Liver (tissue), 9 donors: ENCODE results near the gene ZNF326. TPM values are rescaled to one million over a fixed set of nuclear protein-coding genes. Genes with fewer than 3 reads are reported as not detected.

ENCODE experiments used
- DNase-seq: peaks from one replicate; pipeline ENCODE4 v3.0.0-alpha.2; 2017; ENCODE audit warnings: low spot score
- H3K27ac ChIP-seq, 2 donors: one replicate each; pipeline ENCODE4 v1.7.0; 2013; ENCODE audit warnings: inconsistent platforms in 2 of 2, low read length in 2 of 2, control low read depth in 1 of 2, low read depth in 1 of 2, mild to moderate bottlenecking in 1 of 2
- H3K27me3 ChIP-seq, 4 donors: one replicate each; pipeline versions ENCODE4 v1.6.1 to v1.7.0; 2013; ENCODE audit warnings: low read length in 3 of 4, inconsistent platforms in 1 of 4, mild to moderate bottlenecking in 1 of 4, moderate library complexity in 1 of 4; ENCODE audit not compliant: control insufficient read depth in 4 of 4, insufficient read depth in 4 of 4
- H3K36me3 ChIP-seq, 4 donors: one replicate each; pipeline versions ENCODE4 v1.6.1 to v1.7.0; 2013; ENCODE audit warnings: low read length in 3 of 4, mild to moderate bottlenecking in 3 of 4, low read depth in 1 of 4, moderate library complexity in 1 of 4; ENCODE audit not compliant: control insufficient read depth in 4 of 4, insufficient read depth in 3 of 4
- H3K4me1 ChIP-seq, 4 donors: one replicate each; pipeline versions ENCODE4 v1.6.1 to v1.7.0; 2013; ENCODE audit warnings: low read length in 3 of 4, mild to moderate bottlenecking in 3 of 4, moderate library complexity in 1 of 4; ENCODE audit not compliant: control insufficient read depth in 4 of 4, insufficient read depth in 4 of 4
- H3K4me3 ChIP-seq, 3 donors: one replicate each; pipeline versions ENCODE4 v1.6.1 to v1.7.0; 2013; ENCODE audit warnings: low read length in 3 of 3, control low read depth in 1 of 3, low read depth in 1 of 3, mild to moderate bottlenecking in 1 of 3
- H3K9ac ChIP-seq, 2 donors: one replicate each; pipeline ENCODE4 v1.7.0; 2013; ENCODE audit warnings: low read length in 2 of 2, mild to moderate bottlenecking in 2 of 2, moderate library complexity in 2 of 2, control low read depth in 1 of 2, low read depth in 1 of 2
- H3K9me3 ChIP-seq, 4 donors: one replicate each; pipeline versions ENCODE4 v1.6.1 to v1.7.0; 2013; ENCODE audit warnings: low read length in 3 of 4; ENCODE audit not compliant: control insufficient read depth in 4 of 4
- ATF3 ChIP-seq: IDR thresholded peaks from 2 replicates; pipeline ENCODE4 v1.6.1; 2016; ENCODE audit warnings: antibody characterized with exemption
- CTCF ChIP-seq: fragments of 150-350 bp; IDR thresholded peaks from 2 replicates; pipeline ENCODE4 v1.5.1; 2017; ENCODE audit warnings: improper control_type of control experiment, low read depth, low read length; ENCODE audit not compliant: missing input control
- EGR1 ChIP-seq, 2 donors: IDR thresholded peaks; 2 replicates each; pipeline ENCODE4 v1.6.1; 2016 to 2018; ENCODE audit warnings: antibody characterized with exemption in 2 of 2, low read depth in 2 of 2
- FOXA1 ChIP-seq: IDR thresholded peaks from 2 replicates; pipeline ENCODE4 v1.6.1; 2016; ENCODE audit warnings: antibody characterized with exemption
- FOXA2 ChIP-seq: IDR thresholded peaks from 2 replicates; pipeline ENCODE4 v1.6.1; 2016; ENCODE audit warnings: antibody characterized with exemption
- HNF4A ChIP-seq, 2 donors: conservative IDR thresholded peaks; 2 replicates each; pipeline ENCODE4 v1.6.1; 2016; ENCODE audit warnings: antibody characterized with exemption in 2 of 2, mild to moderate bottlenecking in 2 of 2
- JUND ChIP-seq, 2 donors: IDR thresholded peaks; 2 replicates each; pipeline ENCODE4 v1.6.1; 2016; ENCODE audit warnings: antibody characterized with exemption in 2 of 2
- NR2F2 ChIP-seq: IDR thresholded peaks from 2 replicates; pipeline ENCODE4 v1.6.1; 2016; ENCODE audit warnings: antibody characterized with exemption
- RAD21 ChIP-seq, 2 donors: IDR thresholded peaks; 2 replicates each; pipeline ENCODE4 v1.6.1; 2016; ENCODE audit warnings: antibody characterized with exemption in 2 of 2, mild to moderate bottlenecking in 2 of 2
- REST ChIP-seq: IDR thresholded peaks from 2 replicates; pipeline ENCODE4 v1.6.1; 2016; ENCODE audit warnings: antibody characterized with exemption, mild to moderate bottlenecking
- RXRA ChIP-seq, 2 donors: IDR thresholded peaks; 2 replicates each; pipeline ENCODE4 v1.6.1; 2017 to 2018; ENCODE audit warnings: antibody characterized with exemption in 2 of 2, mild to moderate bottlenecking in 1 of 2
- YY1 ChIP-seq: IDR thresholded peaks from 2 replicates; pipeline ENCODE4 v1.6.1; 2016; ENCODE audit warnings: antibody characterized with exemption, mild to moderate bottlenecking
- WGBS: extraction: QIAGEN DNeasy Blood & Tissue Kit; methylation state at CpG from one replicate; pipeline ENCODE4 v1.1.7; 2013; 5-methylcytosine and 5-hydroxymethylcytosine counted together
- polyA plus RNA-seq, 2 donors: library from polyadenylated mRNA; stranded (reverse) in 1 of 2; unstranded in 1 of 2; fragments of 200-250 nt in 1 of 2; fragments of >200 nt in 1 of 2; fragmentation: Nextera tagmentation in 1 of 2; extraction: Ambion mirVana in 1 of 2; gene quantifications; one replicate each; pipeline versions ENCODE4 v1.2.1 to v1.2.3, GENCODE V29; 2013 to 2015
- total RNA-seq, 2 donors: library from RNA; depleted of rRNA; stranded (reverse); fragments of >200 nt; gene quantifications; one replicate each; pipeline ENCODE4 v1.2.3, GENCODE V29; 2014
- donor health status: healthy.
- donor health status: healthy.
- donor health status: healthy.
- donor health status: healthy.
- donor health status: healthy.

The ZNF326 gene
- total and polyA plus RNA-seq, 4 donors, result 6.5 to 14.6 (median 10.9) TPM

GRCh38 chr1:90039652-90040051, 44.7 kb downstream of the ZNF326 start:
- no peaks in the 10 kb centered on the region for H3K9me3 ChIP-seq
- H3K4me3 ChIP-seq, result no peak overlapping the region
- DNase-seq, result no peak
- TF ChIP-seq RAD21 (IDR thresholded peaks at IDR 0.05), result no peak
- no peak for TF ChIP-seq FOXA1
- no peak for TF ChIP-seq REST
- no peak for TF ChIP-seq NR2F2
- 80% methylated on average over 3 of the region's 3 CpGs for WGBS
- H3K9ac ChIP-seq, result no peak overlapping the region
- H3K27ac ChIP-seq, result no peak overlapping the region
- peaks cover 0 to 10% (median 8%) of the 10 kb centered on the region in 4 donors for H3K4me1 ChIP-seq
- no peaks in the 10 kb centered on the region for H3K36me3 ChIP-seq
- H3K27me3 ChIP-seq, result no peaks in the 10 kb centered on the region

GRCh38 chr1:90043586-90043985, 48.7 kb downstream of the ZNF326 start:
- no peak for DNase-seq
- TF ChIP-seq HNF4A (conservative IDR thresholded peaks at IDR 0.05) (peak; percentile 35 to 38), JUND (IDR thresholded peaks at IDR 0.05) (no peak)
- 38% methylated on average over 4 of the region's 4 CpGs for WGBS

GRCh38 chr1:90044346-90044745, 49.4 kb downstream of the ZNF326 start:
- DNase-seq, result no peak
- peaks cover 0 to 10% (median 8%) of the 10 kb centered on the region in 4 donors for H3K4me1 ChIP-seq
- WGBS, result 44% methylated on average over 5 of the region's 5 CpGs

More at GRCh38 chr1:90043586-90043985, 48.7 kb downstream of the ZNF326 start:
- no peaks in the 10 kb centered on the region for H3K9me3 ChIP-seq
- H3K27me3 ChIP-seq, result no peaks in the 10 kb centered on the region
- H3K9ac ChIP-seq, result no peak overlapping the region
- H3K27ac ChIP-seq, result no peak overlapping the region
- peaks cover 0 to 10% (median 8%) of the 10 kb centered on the region in 4 donors for H3K4me1 ChIP-seq
- no peak overlapping the region for H3K4me3 ChIP-seq
- no peaks in the 10 kb centered on the region for H3K36me3 ChIP-seq

GRCh38 chr1:90045853-90046563, 51.1 kb downstream of the ZNF326 start:
- no peak for DNase-seq
- Histone ChIP-seq H3K4me1 (peaks cover 0 to 10% (median 8%) of the 10 kb centered on the region in 4 donors), H3K27ac (no peak overlapping the region)

More at GRCh38 chr1:90044346-90044745, 49.4 kb downstream of the ZNF326 start:
- H3K9ac ChIP-seq, result no peak overlapping the region
- H3K4me3 ChIP-seq, result no peak overlapping the region
- no peaks in the 10 kb centered on the region for H3K27me3 ChIP-seq
- H3K27ac ChIP-seq, result no peak overlapping the region
- no peak for TF ChIP-seq JUND (IDR thresholded peaks at IDR 0.05)
- TF ChIP-seq FOXA1, result no peak
- no peak for TF ChIP-seq FOXA2
- no peak for TF ChIP-seq RAD21 (IDR thresholded peaks at IDR 0.05)
- TF ChIP-seq RXRA (IDR thresholded peaks at IDR 0.05), result no peak
- TF ChIP-seq HNF4A (conservative IDR thresholded peaks at IDR 0.05), result no peak
- no peaks in the 10 kb centered on the region for H3K9me3 ChIP-seq
- H3K36me3 ChIP-seq, result no peaks in the 10 kb centered on the region

More at GRCh38 chr1:90045853-90046563, 51.1 kb downstream of the ZNF326 start:
- Histone ChIP-seq H3K27me3 (no peaks in the 10 kb centered on the region), H3K4me3 (no peak overlapping the region), H3K9me3 (no peaks in the 10 kb centered on the region), H3K9ac (no peak overlapping the region), H3K36me3 (no peaks in the 10 kb centered on the region)
- TF ChIP-seq FOXA2 (no peak), CTCF (peak; percentile 35), JUND (IDR thresholded peaks at IDR 0.05) (no peak), YY1 (no peak), RAD21 (IDR thresholded peaks at IDR 0.05) (peak; percentile 49 to 62), EGR1 (IDR thresholded peaks at IDR 0.05; ENCODE audit: low read depth in 2 of 2) (no peak), ATF3 (no peak)
- 57% methylated on average over 2 of the region's 2 CpGs for WGBS
